Spleen (tissue), 7 donors: ENCODE measurements around the gene TRIM63.

Source experiments
- POLR2A ChIP-seq, 3 donors: fragments of 450-650 bp; IDR thresholded peaks; one replicate each; pipeline ENCODE4 v1.5.1; 2017; ENCODE audit warnings: antibody characterized with exemption in 3 of 3, mild to moderate bottlenecking in 1 of 3
- POLR2AphosphoS5 ChIP-seq, 3 donors: sonication (generic); formaldehyde crosslinking; IDR thresholded peaks; one replicate each; pipeline ENCODE4 v1.5.1; 2017; ENCODE audit warnings: antibody characterized with exemption in 3 of 3
- TF ChIP-seq, protein P1 (sequence below), 11 experiments: fragments of 200-600 bp in 7 of 11; fragments of 450-650 bp in 4 of 11; sonication (generic) in 4 of 11; IDR thresholded peaks in 8 of 11; conservative IDR thresholded peaks in 3 of 11; 1 replicate in 7 of 11; 2 replicates in 4 of 11; pipeline versions ENCODE4 v1.4.0 to v1.8.0; 2016 to 2021; ENCODE audit warnings: antibody characterized with exemption in 11 of 11, inconsistent platforms in 4 of 11, mild to moderate bottlenecking in 1 of 11
- donor health status: DM: no; HTN: no; CAD: no; lungs with moderate emphysema.
- donor health status: DM: no; HTN: no; CAD: no.
- donor health status: DM: no; HTN: no; CAD: no.

DNA sequence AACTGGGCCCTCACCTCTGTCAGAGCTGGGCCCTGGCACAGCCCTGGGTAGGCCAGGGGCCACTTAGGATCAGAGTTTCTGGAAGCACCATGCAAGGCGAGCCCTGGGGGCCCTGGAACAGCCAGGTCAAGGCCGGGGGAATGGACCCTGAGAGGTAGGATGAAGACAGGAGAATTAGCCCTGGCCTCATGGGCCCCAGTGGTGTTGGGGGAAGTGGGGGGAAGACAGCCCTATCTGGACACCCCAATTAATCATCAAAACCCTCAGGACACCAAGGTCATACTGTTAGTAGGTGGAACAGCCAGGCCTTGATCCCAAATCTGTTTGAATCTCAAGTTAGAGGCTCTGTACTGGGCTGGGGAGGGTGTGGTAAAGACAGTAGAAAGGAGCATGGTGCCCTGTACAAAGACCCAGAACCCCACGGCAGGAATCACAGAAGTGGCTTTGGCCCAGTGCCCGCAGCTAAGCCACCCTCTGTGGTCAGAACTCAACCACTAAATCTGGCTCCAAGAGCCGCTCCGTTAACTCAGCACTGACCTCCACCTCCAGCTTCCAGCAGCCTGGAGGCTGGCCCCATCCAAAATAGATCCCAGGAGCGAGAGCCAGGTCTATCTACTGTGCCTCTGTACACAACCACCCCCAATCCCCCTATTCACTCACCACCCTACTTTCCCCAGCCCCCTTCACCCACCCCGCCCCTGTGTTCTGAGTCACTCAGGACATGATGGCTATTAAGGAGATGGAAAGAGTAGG is 14.0 kb upstream of the TRIM63 start:
- TF ChIP-seq POLR2A (IDR thresholded peaks at IDR 0.05) = no peak
- TF ChIP-seq, protein P1, sequence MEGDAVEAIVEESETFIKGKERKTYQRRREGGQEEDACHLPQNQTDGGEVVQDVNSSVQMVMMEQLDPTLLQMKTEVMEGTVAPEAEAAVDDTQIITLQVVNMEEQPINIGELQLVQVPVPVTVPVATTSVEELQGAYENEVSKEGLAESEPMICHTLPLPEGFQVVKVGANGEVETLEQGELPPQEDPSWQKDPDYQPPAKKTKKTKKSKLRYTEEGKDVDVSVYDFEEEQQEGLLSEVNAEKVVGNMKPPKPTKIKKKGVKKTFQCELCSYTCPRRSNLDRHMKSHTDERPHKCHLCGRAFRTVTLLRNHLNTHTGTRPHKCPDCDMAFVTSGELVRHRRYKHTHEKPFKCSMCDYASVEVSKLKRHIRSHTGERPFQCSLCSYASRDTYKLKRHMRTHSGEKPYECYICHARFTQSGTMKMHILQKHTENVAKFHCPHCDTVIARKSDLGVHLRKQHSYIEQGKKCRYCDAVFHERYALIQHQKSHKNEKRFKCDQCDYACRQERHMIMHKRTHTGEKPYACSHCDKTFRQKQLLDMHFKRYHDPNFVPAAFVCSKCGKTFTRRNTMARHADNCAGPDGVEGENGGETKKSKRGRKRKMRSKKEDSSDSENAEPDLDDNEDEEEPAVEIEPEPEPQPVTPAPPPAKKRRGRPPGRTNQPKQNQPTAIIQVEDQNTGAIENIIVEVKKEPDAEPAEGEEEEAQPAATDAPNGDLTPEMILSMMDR (IDR thresholded peaks at IDR 0.05 in 8 of 11, conservative IDR thresholded peaks at IDR 0.05 in 3 of 11) = no peak
- TF ChIP-seq POLR2AphosphoS5 (IDR thresholded peaks at IDR 0.05) = no peak
